Neutrophil (primary cell): ENCODE results near the gene ALG3.

ENCODE experiments used
- H3K27ac ChIP-seq: fragments of 200-600 bp; sonication (generic); 2 replicates; pipeline ENCODE4 v1.5.1; 2016; ENCODE audit warnings: mild to moderate bottlenecking, moderate library complexity
- H3K27me3 ChIP-seq: fragments of 200-600 bp; sonication (generic); 2 replicates; pipeline ENCODE4 v1.6.0; 2016; ENCODE audit warnings: mild to moderate bottlenecking
- H3K36me3 ChIP-seq: fragments of 200-600 bp; sonication (generic); 2 replicates; pipeline ENCODE4 v1.5.1; 2017
- H3K4me1 ChIP-seq, 2 experiments: fragments of 200-600 bp in 1 of 2; sonication (generic) in 1 of 2; 1 replicate in 1 of 2; 2 replicates in 1 of 2; pipeline versions ENCODE4 v1.5.1 to v1.6.1; 2013 to 2016; ENCODE audit warnings: low read depth in 1 of 2, low read length in 1 of 2, mild to moderate bottlenecking in 1 of 2, moderate library complexity in 1 of 2; ENCODE audit not compliant: control insufficient read depth in 1 of 2, insufficient read depth in 1 of 2
- H3K4me3 ChIP-seq, 2 experiments: fragments of 200-600 bp in 1 of 2; sonication (generic) in 1 of 2; 1 replicate in 1 of 2; 2 replicates in 1 of 2; pipeline ENCODE4 v1.5.1; 2013 to 2016; ENCODE audit warnings: low read depth in 1 of 2, low read length in 1 of 2, mild to moderate bottlenecking in 1 of 2, moderate library complexity in 1 of 2
- H3K9me3 ChIP-seq: fragments of 200-600 bp; sonication (generic); 2 replicates; pipeline ENCODE4 v1.5.1; 2016
- CTCF ChIP-seq: fragments of 200-600 bp; sonication (generic); IDR thresholded peaks from 2 replicates; pipeline ENCODE4 v1.5.1; 2016; ENCODE audit warnings: antibody characterized with exemption

ALG3 gene

DNA sequence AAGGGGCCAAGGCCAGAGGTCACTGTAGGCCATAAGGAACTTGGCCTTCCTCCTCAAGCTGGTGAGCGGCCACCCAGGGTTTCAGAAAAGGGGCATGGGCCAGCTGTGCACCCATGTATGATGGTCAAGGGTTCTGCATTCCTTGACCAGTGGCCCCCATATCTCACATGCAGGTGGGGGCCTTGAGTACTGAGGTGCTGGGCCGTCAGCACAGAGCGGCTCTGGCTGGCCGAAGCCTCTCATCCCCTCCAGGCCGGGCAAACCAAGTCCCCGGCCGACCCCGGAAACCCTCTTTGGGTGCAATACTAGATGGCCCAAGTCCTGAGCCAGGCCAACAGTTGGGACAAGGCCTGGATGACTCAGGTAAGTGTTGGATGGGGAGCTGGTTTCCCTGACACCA, 9.5 kb downstream of the ALG3 start:
- Histone ChIP-seq H3K36me3 (peaks cover 25% of the 10 kb centered on the region), H3K9me3 (no peaks in the 10 kb centered on the region), H3K27ac (no peak overlapping the region), H3K4me3 (no peak overlapping the region), H3K4me1 (no peaks in the 10 kb centered on the region), H3K27me3 (peaks cover 28% of the 10 kb centered on the region)
- TF ChIP-seq CTCF = no peak

GRCh38 chr3:184238246-184238818, 10.4 kb downstream of the ALG3 start:
- Histone ChIP-seq H3K4me1 (no peaks in the 10 kb centered on the region), H3K36me3 (peaks cover 16% of the 10 kb centered on the region), H3K27ac (no peak overlapping the region), H3K27me3 (peaks cover 37% of the 10 kb centered on the region), H3K4me3 (no peak overlapping the region), H3K9me3 (no peaks in the 10 kb centered on the region)
- no peak for TF ChIP-seq CTCF

DNA sequence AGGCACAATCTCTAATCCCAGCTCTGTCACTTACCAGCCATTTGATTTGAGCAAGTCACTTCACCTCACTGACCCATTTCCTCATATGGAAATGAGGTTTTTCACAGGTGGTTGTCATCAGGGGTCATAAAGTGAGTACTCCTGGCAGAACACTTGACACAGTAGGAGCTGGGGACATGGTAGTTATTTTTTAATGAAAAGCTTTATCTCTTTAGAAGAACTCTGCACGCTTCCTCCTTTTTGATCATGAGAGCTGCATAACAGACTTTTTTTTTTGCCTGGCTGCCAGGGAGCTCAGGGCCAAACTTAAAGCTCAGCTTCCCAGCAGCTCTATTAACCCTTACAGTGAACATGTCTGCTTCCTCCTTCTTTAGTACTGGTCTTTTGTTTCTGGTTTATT, 11.0 kb downstream of the ALG3 start:
- peaks cover 11% of the 10 kb centered on the region for H3K36me3 ChIP-seq
- no peak for TF ChIP-seq CTCF
- H3K27me3 ChIP-seq = peaks cover 42% of the 10 kb centered on the region
- H3K4me3 ChIP-seq = no peak overlapping the region
- H3K27ac ChIP-seq = no peak overlapping the region
- H3K9me3 ChIP-seq = no peaks in the 10 kb centered on the region
- no peaks in the 10 kb centered on the region for H3K4me1 ChIP-seq

- Histone ChIP-seq H3K36me3 (peaks cover 5% of the 10 kb centered on the region), H3K4me3 (no peak overlapping the region), H3K27me3 (peaks cover 48% of the 10 kb centered on the region), H3K9me3 (no peaks in the 10 kb centered on the region), H3K27ac (no peak overlapping the region), H3K4me1 (no peaks in the 10 kb centered on the region)
- TF ChIP-seq CTCF = no peak
Observed at GRCh38 chr3:184237211-184237610, 11.6 kb downstream of the ALG3 start.

GRCh38 chr3:184236636-184237035, 12.1 kb downstream of the ALG3 start:
- Histone ChIP-seq H3K4me3 (no peak overlapping the region), H3K27me3 (peaks cover 51% of the 10 kb centered on the region), H3K36me3 (no peaks in the 10 kb centered on the region), H3K27ac (no peak overlapping the region), H3K9me3 (no peaks in the 10 kb centered on the region), H3K4me1 (no peaks in the 10 kb centered on the region)
- TF ChIP-seq CTCF = no peak

- no peaks in the 10 kb centered on the region for H3K9me3 ChIP-seq
- TF ChIP-seq CTCF = no peak
- peaks cover 51% of the 10 kb centered on the region for H3K27me3 ChIP-seq
- H3K36me3 ChIP-seq = no peaks in the 10 kb centered on the region
- H3K4me3 ChIP-seq = no peak overlapping the region
- H3K27ac ChIP-seq = no peak overlapping the region
- no peaks in the 10 kb centered on the region for H3K4me1 ChIP-seq
Observed at GRCh38 chr3:184236033-184236410, 12.7 kb downstream of the ALG3 start.
